Stimulated activated CD8-positive, alpha-beta memory T cell treated with anti-CD3 and anti-CD28 coated beads, Interleukin-15, amount 100 ng/mL, for 24 hours (primary cell): ENCODE data around the gene PMS1.
"Not testable (repeated sequence)": the region's sequence is repeated elsewhere in the genome, so short reads cannot be mapped to it uniquely, and the experiment has no call there.

Source experiments
- DNase-seq: peaks from one replicate; pipeline ENCODE4 v3.0.0-alpha.2; 2020; ENCODE audit warnings: low read depth

PMS1 gene

DNA sequence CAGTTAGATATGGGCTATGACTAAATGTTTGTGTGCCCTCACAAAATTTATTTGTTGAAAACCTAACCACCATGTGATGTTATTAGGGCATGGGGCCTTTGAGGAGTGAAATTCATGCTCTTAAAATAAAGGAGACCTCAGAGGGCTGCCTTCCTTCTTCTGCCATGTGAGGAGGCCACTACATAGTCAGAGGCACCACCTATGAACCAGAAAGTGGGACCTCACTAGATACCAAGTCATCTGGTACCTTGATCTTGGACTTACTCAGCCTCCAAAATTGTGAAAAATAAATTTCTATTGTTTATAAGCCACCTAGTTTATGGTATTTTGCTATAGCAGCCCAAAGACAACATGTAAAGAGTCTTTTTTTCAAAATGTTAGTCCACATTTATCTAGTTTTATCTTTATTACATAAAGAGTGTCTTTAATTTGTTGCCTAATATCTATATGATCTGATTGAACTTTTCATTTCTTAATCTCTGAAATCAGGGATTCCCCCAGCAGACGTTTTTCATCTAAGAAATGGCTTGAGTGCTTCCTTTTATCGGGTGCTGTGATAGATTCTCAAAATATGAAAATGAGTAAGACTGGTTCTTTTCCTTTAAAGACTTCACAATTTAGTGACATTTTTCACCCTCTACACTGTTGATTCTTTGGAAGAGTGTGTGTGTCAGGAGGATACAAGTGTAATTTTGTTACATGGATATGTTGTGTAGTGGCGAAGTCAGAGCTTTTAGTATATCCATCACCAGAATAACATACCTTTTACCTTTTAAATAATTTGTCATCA lies 34.2 kb downstream of the PMS1 start:
- DNase-seq, result no peak

DNA sequence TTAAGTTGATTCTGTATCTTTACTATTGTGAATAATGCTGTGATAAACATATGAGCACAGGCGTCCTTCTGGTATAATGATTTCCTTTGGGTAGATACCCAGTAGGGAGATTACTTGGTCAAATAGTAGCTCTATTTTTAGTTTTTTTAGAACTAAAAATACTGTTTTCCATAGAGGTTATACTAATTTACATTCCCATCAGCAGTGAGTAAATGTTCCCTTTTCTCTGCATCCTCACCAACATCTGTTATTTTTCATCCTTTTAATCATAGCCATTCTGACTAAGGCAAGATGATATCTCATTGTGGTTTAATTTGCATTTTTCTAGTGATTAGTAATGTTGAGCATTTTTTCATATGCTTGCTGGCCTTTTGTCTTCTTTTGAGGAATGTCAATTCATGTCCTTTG lies 35.1 kb downstream of the PMS1 start:
- DNase-seq, result no peak

DNA sequence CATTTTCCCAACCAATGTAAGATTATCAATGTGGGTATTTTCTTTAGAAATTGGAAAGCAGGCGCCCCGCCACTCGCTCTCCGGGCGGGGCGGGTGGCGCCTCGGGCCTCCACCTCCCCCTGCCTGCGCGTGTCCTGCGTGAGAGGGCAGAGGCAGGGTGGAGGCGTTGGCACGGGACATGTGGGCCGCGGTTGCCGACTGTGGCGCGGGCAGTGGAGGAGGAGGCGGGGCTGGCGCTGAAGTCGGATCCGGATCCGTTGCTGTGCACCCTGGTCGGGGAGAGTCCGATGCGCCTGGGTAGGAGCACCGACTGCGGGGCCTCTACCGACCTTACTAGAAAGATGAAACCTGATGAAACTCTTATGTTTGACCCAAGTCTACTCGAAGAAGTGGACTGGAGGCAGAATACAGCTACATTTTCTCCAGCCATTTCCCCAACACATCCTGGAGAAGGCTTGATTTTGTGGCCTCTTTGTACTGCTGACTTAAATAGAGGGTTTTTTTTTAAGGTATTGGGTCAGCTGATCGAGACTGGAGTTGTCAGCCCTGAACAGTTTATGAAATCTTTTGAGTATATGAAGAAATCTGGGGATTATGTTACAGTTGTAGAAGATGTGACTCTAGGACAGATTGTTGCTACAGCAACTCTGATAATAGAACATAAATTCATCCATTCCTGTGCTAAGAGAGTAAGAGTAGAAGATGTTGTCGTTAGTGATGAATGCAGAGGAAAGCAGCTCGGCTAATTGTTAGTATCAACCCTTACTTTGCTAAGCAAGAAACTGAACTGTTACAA lies 37.9 kb downstream of the PMS1 start:
- no peak for DNase-seq

DNA sequence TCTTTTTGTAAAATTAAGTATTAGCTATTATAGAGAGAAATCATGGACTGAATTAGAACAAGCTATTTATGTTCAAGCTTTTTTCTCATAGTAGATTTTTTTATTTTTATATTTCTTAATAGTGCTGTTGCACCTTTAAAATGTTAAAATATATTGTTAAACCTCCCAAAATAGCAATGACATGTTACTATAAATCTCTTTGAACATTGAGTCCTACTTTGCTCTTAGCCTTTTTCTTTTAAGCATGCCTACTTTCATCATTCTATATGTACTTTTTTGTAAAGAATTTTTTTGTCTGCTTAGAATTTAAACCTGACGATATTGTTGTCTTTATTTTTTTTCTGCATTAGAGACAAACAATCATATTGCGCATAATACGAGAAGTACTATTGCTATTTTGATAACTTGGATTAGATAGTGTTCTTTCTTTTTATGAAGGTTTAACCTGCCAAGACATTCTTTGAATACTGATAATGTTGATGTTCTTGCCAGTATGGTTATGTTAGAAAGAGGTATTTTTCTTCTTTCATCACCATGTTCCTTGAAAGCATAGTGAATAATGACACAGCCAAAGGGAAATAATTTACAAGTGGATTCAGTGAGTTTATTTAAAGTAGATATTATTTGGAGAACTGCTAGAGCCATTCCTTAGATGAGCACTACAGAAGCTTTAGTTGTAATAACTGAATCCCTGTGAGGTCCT lies 40.6 kb downstream of the PMS1 start:
- no peak for DNase-seq

DNA sequence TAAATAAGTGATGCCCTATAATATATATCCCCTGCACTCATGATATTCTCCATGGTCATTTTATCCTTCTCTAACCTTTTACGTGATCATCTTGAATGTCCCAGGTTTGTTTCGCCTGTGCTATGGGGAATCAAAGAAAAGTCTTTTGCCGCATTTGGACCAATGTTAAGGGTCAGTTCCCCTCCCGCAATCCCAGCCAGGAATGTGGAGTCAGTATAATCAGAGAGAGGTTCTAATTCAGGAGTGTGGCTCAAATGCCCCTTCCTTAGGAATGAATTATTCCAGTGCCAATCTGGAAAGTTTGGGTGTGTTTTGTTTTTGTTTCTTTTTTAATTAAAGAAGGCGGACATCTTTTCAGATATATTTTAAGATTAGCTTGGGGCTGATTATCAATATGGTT lies 41.8 kb downstream of the PMS1 start:
- DNase-seq, result no peak

DNA sequence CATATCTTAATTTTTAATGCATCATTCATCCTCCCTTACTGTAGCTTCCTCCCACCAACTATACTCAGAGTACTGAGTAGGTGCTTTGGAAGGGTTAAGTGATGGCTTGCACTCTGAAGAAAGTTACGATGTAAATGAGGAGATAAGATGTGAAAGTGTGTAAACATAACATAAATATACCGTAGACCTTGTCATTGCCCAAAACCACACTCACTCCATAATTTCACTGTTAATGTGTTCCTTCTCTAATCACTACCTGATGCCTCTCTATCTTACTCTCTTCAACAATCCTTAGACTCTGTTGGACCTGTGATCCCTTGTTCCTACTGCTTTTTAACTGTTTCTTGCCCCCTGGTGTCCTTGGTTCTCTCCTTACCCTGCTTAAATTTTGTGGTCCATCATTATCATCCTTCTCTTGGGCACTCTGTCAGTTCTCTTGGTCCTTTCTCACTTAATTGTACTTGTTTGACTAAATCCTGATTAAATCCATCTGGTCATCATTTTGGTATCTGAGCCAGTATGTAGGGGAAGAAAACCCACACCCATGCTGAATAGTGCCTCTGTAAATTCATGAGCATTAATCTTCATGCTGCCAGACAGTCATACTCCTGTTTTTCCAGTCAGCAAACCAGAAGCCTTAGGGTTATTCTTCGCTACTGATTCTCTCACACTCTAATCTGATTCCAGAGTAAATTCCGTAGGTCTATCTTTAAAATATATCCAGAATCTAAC lies 45.0 kb downstream of the PMS1 start:
- no peak for DNase-seq

DNA sequence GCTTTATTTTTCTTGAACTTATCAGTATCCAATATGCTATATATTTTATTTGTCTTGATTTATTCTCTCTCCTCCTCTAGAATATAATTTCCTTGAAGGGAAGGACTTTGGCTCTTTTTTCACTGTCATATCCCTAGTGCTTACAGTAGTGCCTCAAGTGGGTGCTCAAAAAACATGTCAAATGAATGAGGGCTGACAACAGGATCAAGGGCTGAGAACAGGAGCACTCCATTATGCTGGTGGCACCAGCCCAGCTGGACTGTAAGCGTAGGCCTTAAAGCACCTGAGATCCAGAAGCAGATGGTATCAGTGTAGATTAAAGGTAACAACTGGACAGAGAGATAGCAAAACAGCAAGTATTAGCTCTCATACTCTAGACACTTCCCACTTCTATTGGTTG lies 46.3 kb downstream of the PMS1 start:
- no peak for DNase-seq

DNA sequence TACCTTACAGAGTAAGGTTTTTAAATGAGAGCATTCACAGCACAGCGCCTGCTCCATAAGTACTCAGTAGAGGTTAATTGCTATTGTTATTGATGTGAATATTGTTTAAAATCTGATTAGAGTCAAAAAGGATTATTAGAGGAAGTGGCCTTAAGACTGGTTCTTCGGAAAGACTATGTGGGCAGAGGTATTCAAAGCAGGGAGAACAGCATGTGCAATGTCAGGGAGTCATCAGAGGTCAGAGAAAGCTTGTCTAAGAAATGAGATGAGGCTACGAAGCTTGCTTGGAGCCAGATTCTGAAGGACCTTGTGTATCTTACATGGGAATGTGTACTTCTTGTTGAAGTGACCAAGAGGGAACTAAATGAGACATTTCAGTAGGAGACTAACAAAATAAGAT lies 49.8 kb downstream of the PMS1 start:
- no peak for DNase-seq

DNA sequence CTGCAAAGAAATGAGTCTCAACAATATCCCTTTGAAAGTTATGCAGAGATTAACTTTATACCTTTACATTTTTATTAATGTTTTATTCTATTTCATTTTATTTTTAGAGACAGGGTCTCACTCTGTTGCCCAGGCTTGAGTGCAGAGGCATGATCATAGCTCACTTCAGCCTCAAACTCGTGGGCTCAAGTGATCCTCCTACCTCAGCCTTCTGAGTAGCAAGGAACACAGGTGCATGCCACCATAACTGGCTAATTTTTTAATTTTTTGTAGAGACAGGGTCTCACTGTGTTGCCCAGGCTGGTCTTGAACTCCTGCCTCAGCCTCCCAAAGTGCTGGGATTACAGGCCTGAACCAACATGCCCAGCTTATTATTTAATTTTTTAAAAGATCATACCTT lies 50.4 kb downstream of the PMS1 start:
- DNase-seq, result not testable (repeated sequence)

DNA sequence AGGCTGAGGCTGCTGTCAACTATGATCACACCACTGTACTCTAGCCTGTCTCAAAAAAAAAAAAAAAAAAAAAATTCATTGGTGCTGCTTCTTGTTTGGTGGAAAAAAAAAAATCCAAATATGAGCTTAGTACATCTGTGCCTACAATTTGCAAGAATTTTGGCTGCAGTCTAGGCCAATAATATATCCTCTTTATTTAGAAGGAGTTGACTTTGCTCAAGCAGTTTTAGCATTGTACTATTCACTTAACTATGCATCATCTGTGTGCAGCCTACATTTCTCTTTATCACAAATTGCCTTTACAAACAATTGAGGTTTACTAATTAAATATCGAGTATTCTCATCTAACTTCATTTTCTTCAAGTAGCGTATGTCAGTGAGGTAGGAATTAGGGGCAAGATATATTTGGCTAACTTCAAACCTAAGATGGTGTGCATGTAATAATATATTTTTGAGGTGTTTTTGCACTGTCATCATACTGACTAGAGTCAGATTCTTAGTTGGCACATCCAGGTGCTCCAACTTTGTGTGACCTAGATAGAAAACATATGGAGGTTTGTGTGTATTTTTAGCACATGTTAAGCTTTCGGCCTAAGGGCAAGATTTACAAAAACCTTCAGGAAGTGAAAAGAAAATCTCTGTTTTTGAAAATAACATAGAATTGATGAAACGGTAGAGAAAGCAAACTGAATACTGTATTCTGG lies 51.8 kb downstream of the PMS1 start:
- no peak for DNase-seq

DNA sequence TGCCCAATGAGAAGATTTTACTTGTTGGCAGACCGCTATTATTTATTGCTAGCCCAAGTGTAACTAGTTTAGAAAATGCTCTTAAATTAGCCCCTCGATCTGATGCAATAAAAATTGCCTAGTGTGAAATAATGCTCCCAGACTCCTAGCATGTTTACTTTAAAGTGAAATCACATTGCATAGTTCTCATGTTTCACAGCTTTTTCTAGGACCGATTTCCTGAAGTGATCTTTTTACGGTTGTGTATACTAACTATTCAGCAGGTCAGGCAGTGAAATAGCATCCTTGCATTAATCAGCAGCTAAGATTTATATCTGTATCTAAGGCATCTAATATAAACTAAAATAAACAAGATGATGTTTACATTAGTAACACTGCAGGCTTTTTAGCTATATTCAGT lies 52.4 kb downstream of the PMS1 start:
- no peak for DNase-seq

DNA sequence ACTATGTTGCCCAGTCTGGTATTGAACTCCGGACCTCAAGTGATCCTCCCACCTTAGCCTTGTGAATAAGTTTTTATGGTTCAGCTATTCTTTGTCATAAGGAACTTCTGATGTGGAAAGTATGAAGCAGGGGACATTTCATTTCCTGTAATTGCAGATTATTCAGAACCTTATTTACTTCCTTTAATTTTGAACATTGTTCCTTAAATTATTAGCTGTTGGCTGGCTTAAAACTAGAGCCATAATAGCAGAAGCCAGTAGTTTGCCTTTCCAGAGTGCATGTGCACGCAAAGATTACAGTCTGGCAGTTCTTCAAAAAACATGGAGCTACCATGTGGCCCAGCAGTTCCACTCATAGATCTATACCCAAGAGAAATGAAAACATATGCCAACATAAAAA lies 53.1 kb downstream of the PMS1 start:
- no peak for DNase-seq

DNA sequence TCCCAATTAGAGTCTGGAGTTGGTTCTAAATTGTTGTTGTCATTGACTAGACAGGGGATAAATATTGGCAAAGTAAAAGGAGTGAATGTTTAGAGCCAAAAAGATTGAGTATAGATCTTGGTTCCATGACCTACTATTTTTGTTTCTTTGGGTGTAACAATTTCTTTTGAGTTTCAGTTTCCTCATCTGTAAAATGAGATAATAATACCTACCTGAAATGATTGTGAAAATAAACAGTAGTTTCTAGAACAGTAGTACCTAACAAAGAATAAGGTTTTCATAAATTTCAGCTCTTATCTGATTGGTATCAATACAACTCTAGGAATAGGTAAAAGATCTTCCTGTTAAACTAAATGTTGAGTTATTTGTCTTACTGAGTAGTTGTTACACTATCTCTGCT lies 56.8 kb downstream of the PMS1 start:
- no peak for DNase-seq

DNA sequence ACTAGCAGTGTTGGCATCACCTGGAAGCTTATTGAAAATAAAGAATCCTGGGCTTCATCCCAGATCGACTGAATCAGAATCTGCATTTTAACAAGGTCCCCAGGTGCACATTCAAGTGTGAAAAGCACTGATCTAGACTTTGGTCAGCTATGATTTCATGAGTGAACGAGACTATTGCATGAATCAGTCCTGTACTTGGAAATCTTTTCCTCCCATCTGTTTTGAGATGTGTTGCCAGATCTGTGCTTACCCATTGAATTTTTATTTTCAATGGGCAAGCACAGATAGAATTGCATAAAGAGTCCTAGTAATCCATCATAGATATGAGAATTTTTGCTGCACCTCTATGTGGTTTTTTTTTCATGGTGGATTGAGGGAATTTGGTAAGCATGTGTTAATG lies 64.0 kb downstream of the PMS1 start:
- no peak for DNase-seq

DNA sequence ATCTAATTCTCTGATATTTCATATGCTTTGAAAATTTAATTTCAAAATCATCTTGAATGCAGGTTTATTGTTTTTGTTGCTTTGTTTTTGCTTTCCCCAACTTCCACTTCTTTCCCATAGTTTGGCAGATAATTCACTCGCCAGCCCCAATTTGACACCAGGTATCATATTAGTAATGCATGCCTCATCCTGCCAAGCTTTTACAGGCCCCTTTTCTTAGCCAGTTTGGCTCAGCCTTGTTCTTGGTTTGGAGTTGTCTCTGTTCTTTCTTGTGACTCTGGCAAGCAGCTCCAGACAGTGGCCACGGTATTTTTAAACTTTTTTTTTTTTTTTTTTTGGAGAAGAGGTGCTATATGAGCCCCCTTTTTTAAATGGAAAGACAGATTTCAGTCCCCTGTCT lies 65.3 kb downstream of the PMS1 start:
- no peak for DNase-seq

DNA sequence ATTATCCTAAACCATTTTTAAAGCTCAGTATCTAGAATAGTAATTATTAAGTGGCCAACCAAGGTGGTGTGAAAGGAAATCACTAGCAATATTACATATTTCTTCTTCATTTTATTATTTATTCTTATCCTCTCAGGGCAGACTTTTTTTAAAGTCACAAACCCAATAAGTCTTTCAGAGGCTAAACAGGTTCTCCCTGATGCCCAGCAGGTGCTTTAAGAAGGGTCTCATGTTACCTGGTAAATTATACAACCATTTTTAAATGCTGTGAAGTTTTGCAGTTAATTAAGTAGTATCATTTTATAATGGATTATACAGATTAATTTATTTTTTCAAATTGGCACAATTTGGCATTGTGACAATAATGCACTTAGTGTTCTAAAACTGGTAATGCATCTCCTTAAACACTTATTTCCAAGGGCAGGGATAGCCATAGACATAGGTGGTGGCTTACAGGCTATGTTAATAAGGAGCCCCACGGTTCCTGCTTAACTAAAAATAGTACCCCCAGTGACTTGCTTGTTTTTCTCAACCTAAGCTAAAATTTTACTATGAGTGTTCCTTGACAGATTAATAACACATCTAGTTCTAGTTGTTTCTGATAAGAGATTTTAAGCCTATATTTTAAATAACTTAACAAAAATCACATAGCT lies 67.0 kb downstream of the PMS1 start:
- DNase-seq, result no peak

DNA sequence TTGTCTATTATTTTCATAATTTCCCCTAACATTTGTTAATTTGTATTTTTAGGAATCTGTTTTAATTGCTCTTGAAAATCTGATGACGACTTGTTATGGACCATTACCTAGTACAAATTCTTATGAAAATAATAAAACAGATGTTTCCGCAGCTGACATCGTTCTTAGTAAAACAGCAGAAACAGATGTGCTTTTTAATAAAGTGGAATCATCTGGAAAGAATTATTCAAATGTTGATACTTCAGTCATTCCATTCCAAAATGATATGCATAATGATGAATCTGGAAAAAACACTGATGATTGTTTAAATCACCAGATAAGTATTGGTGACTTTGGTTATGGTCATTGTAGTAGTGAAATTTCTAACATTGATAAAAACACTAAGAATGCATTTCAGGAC lies 69.9 kb downstream of the PMS1 start:
- no peak for DNase-seq

DNA sequence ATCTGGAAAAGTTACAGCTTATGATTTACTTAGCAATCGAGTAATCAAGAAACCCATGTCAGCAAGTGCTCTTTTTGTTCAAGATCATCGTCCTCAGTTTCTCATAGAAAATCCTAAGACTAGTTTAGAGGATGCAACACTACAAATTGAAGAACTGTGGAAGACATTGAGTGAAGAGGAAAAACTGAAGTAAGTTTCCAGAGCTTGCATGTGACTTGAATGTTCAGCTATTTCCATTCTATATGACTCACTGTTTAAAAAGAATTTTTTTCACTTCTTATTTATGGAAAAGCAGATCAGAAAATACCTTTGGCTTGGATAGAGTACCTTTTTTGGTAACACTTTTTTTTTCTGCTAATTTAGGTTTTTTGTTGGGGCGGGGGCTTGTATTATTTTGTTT lies 70.7 kb downstream of the PMS1 start:
- DNase-seq, result no peak

DNA sequence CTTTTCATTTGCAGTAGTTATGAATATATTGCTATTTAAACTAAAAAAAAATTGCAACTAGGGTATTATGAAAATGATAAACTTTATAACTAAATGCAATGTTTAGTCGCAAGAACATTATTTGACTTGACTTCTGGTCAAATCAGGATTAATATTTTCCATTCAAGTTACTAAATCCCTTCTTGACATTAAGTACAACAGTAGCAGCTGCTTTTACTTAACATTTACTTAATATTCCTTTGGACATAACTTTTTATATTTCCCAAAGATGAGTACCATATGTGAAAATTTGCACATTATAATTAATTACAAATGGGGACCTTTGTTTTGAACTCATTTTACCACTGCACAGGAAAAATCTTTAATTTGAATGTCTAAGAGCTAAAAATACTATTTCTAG lies 74.0 kb downstream of the PMS1 start:
- no peak for DNase-seq

DNA sequence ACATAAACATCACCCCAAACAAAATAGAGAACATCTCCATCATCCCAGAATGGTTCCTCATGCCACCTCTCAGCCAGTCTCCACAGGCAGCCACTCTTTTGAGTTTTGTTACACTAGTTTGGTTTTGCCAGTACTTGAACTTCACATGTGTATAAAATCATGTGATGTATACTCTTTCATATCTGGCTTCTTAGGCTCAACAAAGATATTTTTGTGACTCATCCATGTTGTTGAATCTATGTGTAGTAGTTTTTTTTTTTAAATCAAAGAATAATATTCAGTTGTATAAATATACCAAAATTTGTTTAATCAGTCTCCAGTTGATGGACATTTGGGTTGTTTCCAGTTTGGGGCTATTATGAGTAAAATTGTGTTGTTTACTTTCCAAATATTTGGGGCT lies 75.9 kb downstream of the PMS1 start:
- no peak for DNase-seq

DNA sequence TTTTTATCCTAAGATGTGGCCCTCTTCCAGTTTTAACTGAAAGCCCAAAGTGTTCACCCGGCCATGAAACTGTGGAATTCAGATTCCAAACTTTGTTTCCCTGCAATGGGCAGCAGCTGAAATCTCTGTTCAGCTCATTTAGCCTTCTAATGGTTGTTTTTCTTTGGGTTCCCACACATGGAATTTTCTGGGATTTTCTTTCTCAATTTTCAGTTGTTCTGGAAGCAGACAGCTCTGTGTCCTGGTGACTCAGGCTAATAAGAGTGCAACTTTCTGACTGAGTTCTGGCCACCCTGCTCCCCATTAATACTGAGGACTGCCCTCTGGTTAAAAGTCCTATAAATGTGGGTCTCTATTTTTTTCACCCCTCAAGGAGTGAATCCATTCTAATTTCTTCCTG lies 78.5 kb downstream of the PMS1 start:
- DNase-seq, result no peak
